Activated CD8-positive, alpha-beta T cell treated with anti-CD3 and anti-CD28 coated beads for 36 hours (primary cell): ENCODE measurements around the gene NOC3L. TPM values are rescaled to one million over a fixed set of nuclear protein-coding genes. Genes with fewer than 3 reads are reported as not detected.

Experiments used
- ATAC-seq: fragments of 200-7000 bp; cut with Tn5 transposase; one replicate; pipeline ENCODE4 v1.10.0; 2021; ENCODE audit warnings: mild to moderate bottlenecking, moderate library complexity
- CTCF ChIA-PET: fragments of 350-600 bp; sonication (Branson Sonifier 250); formaldehyde crosslinking; loops from one replicate; lab custom pipeline; 2021; ENCODE audit warnings: antibody characterized with exemption; lab: Charles Lee
- POLR2A ChIA-PET: fragments of 350-600 bp; sonication (Branson Sonifier 250); formaldehyde crosslinking; loops from one replicate; lab custom pipeline; 2021; ENCODE audit warnings: antibody characterized with exemption; lab: Charles Lee
- DNase-seq: peaks from one replicate; pipeline ENCODE4 v3.0.0-alpha.2; 2020
- H3K27ac Mint-ChIP-seq: one replicate; pipeline ENCODE4 v1.8.0; 2021; ENCODE audit warnings: mild to moderate bottlenecking, mixed read lengths
- H3K27me3 Mint-ChIP-seq: one replicate; pipeline ENCODE4 v1.8.0; 2021; ENCODE audit warnings: mixed read lengths
- H3K36me3 Mint-ChIP-seq: one replicate; pipeline ENCODE4 v1.8.0; 2021; ENCODE audit warnings: low read depth, mixed read lengths
- H3K4me1 Mint-ChIP-seq: one replicate; pipeline ENCODE4 v1.8.0; 2021; ENCODE audit warnings: low read depth, mixed read lengths
- H3K4me3 Mint-ChIP-seq: one replicate; pipeline ENCODE4 v1.8.0; 2021; ENCODE audit warnings: mild to moderate bottlenecking, moderate library complexity, mixed read lengths
- H3K9me3 Mint-ChIP-seq: one replicate; pipeline ENCODE4 v1.8.0; 2021; ENCODE audit warnings: mixed read lengths
- intact Hi-C: fragments of 100-400 bp; cut with micrococcal nuclease; formaldehyde crosslinking; loops from one replicate; pipeline ENCODE4 v1.10.0; 2022
- total RNA-seq, 2 experiments: library from RNA; stranded (reverse); gene quantifications; one replicate each; pipeline ENCODE4 v1.2.3, GENCODE V29; 2021
- TF ChIP-seq, protein P1 (sequence below): fragments of 200-600 bp; IDR thresholded peaks from one replicate; pipeline ENCODE4 v1.8.0; 2022; ENCODE audit warnings: antibody characterized with exemption, mild to moderate bottlenecking

The NOC3L gene
- total RNA-seq, 2 experiments from 2014 or later: 45.5 to 46.6 TPM

- Mint-ChIP-seq H3K4me1 (no peaks in the 10 kb centered on the region), H3K27ac (no peak overlapping the region), H3K9me3 (no peaks in the 10 kb centered on the region), H3K4me3 (no peak overlapping the region), H3K27me3 (peaks cover 7% of the 10 kb centered on the region), H3K36me3 (no peaks in the 10 kb centered on the region)
- ATAC-seq (no peak), DNase-seq (no peak)
- ChIA-PET POLR2A (no interaction called here), CTCF (interaction anchor here (1.0 kb wide), 1 partner anchor 27 kb away, joined by 3 read pairs; no protein-coding TSS in a partner anchor)
- TF ChIP-seq, protein P1, sequence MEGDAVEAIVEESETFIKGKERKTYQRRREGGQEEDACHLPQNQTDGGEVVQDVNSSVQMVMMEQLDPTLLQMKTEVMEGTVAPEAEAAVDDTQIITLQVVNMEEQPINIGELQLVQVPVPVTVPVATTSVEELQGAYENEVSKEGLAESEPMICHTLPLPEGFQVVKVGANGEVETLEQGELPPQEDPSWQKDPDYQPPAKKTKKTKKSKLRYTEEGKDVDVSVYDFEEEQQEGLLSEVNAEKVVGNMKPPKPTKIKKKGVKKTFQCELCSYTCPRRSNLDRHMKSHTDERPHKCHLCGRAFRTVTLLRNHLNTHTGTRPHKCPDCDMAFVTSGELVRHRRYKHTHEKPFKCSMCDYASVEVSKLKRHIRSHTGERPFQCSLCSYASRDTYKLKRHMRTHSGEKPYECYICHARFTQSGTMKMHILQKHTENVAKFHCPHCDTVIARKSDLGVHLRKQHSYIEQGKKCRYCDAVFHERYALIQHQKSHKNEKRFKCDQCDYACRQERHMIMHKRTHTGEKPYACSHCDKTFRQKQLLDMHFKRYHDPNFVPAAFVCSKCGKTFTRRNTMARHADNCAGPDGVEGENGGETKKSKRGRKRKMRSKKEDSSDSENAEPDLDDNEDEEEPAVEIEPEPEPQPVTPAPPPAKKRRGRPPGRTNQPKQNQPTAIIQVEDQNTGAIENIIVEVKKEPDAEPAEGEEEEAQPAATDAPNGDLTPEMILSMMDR: no peak
- intact Hi-C loops: no loop called here
Measured at GRCh38 chr10:94383530-94383929, 20.8 kb upstream of the NOC3L start.

DNA sequence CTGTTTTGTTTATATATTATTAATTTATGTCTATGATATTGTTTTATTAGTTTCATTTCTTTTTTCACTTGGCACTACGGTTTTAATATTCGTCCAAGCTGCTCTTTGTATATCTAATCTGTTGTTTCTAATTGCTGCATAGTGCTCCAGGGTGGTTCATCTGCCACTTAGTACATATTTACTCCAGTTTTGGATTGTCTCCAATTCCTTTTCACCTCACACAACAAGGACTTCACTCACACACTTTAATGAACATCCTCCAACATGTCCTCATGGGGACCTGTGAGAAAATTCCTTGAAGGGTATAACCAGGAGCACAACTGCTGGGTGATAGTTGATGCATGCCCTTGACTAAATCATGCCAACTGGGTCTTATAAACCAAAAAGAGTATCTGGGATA, 14.1 kb upstream of the NOC3L start:
- H3K27ac Mint-ChIP-seq: no peak overlapping the region
- TF ChIP-seq, protein P1: no peak
- DNase-seq (no peak), ATAC-seq (no peak)
- peaks cover 22% of the 10 kb centered on the region for H3K27me3 Mint-ChIP-seq
- no peaks in the 10 kb centered on the region for H3K36me3 Mint-ChIP-seq
- intact Hi-C loops: no loop called here
- H3K4me3 Mint-ChIP-seq: no peak overlapping the region
- ChIA-PET CTCF (no interaction called here), POLR2A (no interaction called here)
- no peaks in the 10 kb centered on the region for H3K9me3 Mint-ChIP-seq
- no peaks in the 10 kb centered on the region for H3K4me1 Mint-ChIP-seq

DNA sequence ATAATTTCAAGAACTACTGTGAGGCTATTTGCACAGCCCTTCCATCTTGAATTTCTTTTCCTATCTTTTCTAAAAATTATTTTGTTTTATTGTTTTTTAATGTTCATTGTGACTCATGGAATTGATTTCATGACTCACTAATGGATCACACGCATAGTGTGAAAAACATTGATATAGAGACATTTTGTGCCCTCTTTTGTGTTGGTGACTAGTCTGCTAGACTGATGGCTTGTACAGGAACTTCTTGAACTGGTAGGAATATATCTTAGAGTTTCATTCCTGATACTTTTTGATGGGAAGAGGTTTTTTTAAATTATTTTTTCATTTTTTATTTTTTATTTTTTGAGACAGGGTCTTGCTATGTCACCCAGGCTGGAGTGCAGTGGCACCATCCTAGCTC, 12.6 kb upstream of the NOC3L start:
- intact Hi-C loops: no loop called here
- DNase-seq (no peak), ATAC-seq (no peak)
- Mint-ChIP-seq H3K4me3 (no peak overlapping the region), H3K27ac (no peak overlapping the region), H3K27me3 (peaks cover 27% of the 10 kb centered on the region), H3K36me3 (no peaks in the 10 kb centered on the region), H3K9me3 (no peaks in the 10 kb centered on the region), H3K4me1 (no peaks in the 10 kb centered on the region)
- TF ChIP-seq, protein P1: no peak
- ChIA-PET POLR2A (no interaction called here), CTCF (no interaction called here)

DNA sequence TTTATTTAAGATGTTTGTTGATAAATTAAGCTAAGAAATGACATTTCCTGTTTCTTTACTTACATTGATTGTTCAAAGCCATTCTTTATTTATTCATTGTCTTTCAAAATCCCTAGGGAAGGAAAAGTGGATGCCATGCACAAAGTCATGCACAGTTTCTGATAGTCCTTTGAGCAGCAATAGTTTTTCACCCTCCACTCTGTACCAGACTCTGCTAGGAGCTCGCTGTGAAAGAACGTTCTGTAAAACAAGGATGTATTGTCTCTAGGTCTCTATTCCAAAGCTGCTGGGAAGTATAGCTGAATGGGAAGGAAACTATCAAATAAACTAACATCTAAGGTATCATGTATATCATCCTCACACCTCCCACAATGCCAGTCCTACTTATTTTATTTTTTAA, 7.8 kb upstream of the NOC3L start:
- H3K4me3 Mint-ChIP-seq: no peak overlapping the region
- intact Hi-C loops: no loop called here
- H3K27me3 Mint-ChIP-seq: peaks cover 19% of the 10 kb centered on the region
- no peaks in the 10 kb centered on the region for H3K36me3 Mint-ChIP-seq
- H3K9me3 Mint-ChIP-seq: no peaks in the 10 kb centered on the region
- TF ChIP-seq, protein P1: no peak
- H3K27ac Mint-ChIP-seq: no peak overlapping the region
- ATAC-seq (no peak), DNase-seq (no peak)
- H3K4me1 Mint-ChIP-seq: no peaks in the 10 kb centered on the region
- CTCF ChIA-PET: interaction anchor here (0.9 to 1.0 kb wide), 2 partner anchors 50 to 73 kb away, joined by 3 read pairs; no protein-coding TSS in a partner anchor
- POLR2A ChIA-PET: no interaction called here

DNA sequence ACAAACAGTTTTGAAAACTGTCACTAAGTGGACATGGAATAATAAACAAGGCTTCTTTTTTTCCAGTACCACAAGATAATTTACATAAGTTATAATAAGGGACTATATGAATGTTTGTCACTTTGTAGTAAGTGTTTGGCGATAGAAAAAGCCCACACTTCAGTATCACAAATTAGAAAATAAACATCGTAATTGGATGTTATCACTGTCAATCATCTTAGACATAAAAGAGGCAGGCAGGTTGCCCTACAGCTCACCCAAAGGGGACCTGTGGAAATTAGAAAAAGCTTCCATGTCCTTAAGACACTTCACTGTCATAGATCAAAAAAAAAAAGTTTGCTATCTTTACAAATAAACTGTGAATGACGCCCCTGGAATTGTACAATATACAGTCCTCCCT, 3.6 kb upstream of the NOC3L start:
- H3K27me3 Mint-ChIP-seq: peaks cover 13% of the 10 kb centered on the region

More for the DNA sequence above, 3.6 kb upstream of the NOC3L start:
- TF ChIP-seq, protein P1: no peak
- Mint-ChIP-seq H3K9me3 (no peaks in the 10 kb centered on the region), H3K27ac (no peak overlapping the region), H3K4me1 (peaks cover 9% of the 10 kb centered on the region), H3K36me3 (peaks cover 11% of the 10 kb centered on the region), H3K4me3 (no peak overlapping the region)
- ChIA-PET CTCF (no interaction called here), POLR2A (no interaction called here)
- ATAC-seq (no peak), DNase-seq (no peak)
- intact Hi-C loops: loop anchor here (10.0 kb wide), 1 partner anchor 78 kb away; no protein-coding TSS in a partner anchor
